Calu3 (cell line): Measurements from ENCODE around the gene SRP9. TPM values are rescaled to one million over a fixed set of nuclear protein-coding genes. Genes with fewer than 3 reads are reported as not detected.

Experiments used
- BruUV-seq: library from RNA; stranded (reverse); fragments of 400-500 nt; replicated peaks from 2 replicates; lab custom pipeline; 2021; lab: Mats Ljungman, UMichigan
- CTCF ChIA-PET: fragments of 300-600 bp; sonication (Branson Sonifier 250); formaldehyde crosslinking; loops from one replicate; lab custom pipeline; 2022; ENCODE audit warnings: antibody characterized with exemption; lab: Charles Lee
- DNase-seq: peaks from one replicate; pipeline ENCODE4 v3.0.0; 2022
- H3K27ac Mint-ChIP-seq: one replicate; pipeline ENCODE4 v1.8.0; 2022; ENCODE audit warnings: mixed read lengths; ENCODE audit not compliant: unreplicated experiment
- H3K27me3 Mint-ChIP-seq: one replicate; pipeline ENCODE4 v1.8.0; 2022; ENCODE audit warnings: mixed read lengths; ENCODE audit not compliant: unreplicated experiment
- H3K36me3 Mint-ChIP-seq: one replicate; pipeline ENCODE4 v1.8.0; 2022; ENCODE audit warnings: mild to moderate bottlenecking, moderate library complexity, mixed read lengths; ENCODE audit not compliant: insufficient read depth, unreplicated experiment
- H3K4me1 Mint-ChIP-seq: one replicate; pipeline ENCODE4 v1.8.0; 2022; ENCODE audit warnings: mild to moderate bottlenecking, low read depth, mixed read lengths; ENCODE audit not compliant: unreplicated experiment
- H3K4me3 Mint-ChIP-seq: one replicate; pipeline ENCODE4 v1.8.0; 2022; ENCODE audit warnings: mild to moderate bottlenecking, low read depth, moderate library complexity, mixed read lengths; ENCODE audit not compliant: unreplicated experiment
- H3K9me3 Mint-ChIP-seq: one replicate; pipeline ENCODE4 v1.8.0; 2022; ENCODE audit warnings: low read depth, mixed read lengths; ENCODE audit not compliant: unreplicated experiment
- CTCF ChIP-seq: fragments of 200-600 bp; IDR thresholded peaks from one replicate; pipeline ENCODE4 v1.8.0; 2022; ENCODE audit warnings: antibody characterized with exemption; ENCODE audit not compliant: unreplicated experiment
- intact Hi-C: fragments of 100-400 bp; cut with micrococcal nuclease; formaldehyde crosslinking; loops from one replicate; pipeline ENCODE4 v1.10.0; 2022; ENCODE audit not compliant: unreplicated experiment
- total RNA-seq: library from RNA; stranded (reverse); gene quantifications from 2 replicates; pipeline ENCODE4 v1.2.3, GENCODE V29; 2022

SRP9 gene
- total RNA-seq, 1 experiment from 2014 or later: 312 TPM

GRCh38 chr1:225735252-225736149 lies 42.1 kb upstream of the SRP9 start:
- peaks cover 29% of the 10 kb centered on the region for H3K4me1 Mint-ChIP-seq
- BruUV-seq: no TSS peak
- no peaks in the 10 kb centered on the region for H3K36me3 Mint-ChIP-seq
- CTCF ChIA-PET: interaction anchor here (0.6 to 2.3 kb wide), 3 partner anchors 11 to 37 kb away, joined by 5 to 14 read pairs (median 7); no protein-coding TSS in a partner anchor
- no peak overlapping the region for H3K27ac Mint-ChIP-seq
- peak; percentile 37 for DNase-seq
- no peak for TF ChIP-seq CTCF
- intact Hi-C loops: no loop called here
- H3K4me3 Mint-ChIP-seq: no peak overlapping the region
- no peaks in the 10 kb centered on the region for H3K9me3 Mint-ChIP-seq
- H3K27me3 Mint-ChIP-seq: no peaks in the 10 kb centered on the region

GRCh38 chr1:225736437-225737098 lies 41.1 kb upstream of the SRP9 start:
- H3K4me1 Mint-ChIP-seq: peaks cover 29% of the 10 kb centered on the region
- no peaks in the 10 kb centered on the region for H3K36me3 Mint-ChIP-seq
- CTCF ChIA-PET: interaction anchor here (0.6 to 2.3 kb wide), 5 partner anchors 10 to 57 kb away, joined by 3 to 14 read pairs (median 5); no protein-coding TSS in a partner anchor
- no peak overlapping the region for H3K27ac Mint-ChIP-seq
- no TSS peak for BruUV-seq
- H3K4me3 Mint-ChIP-seq: no peak overlapping the region
- no peak for DNase-seq
- intact Hi-C loops: no loop called here
- H3K9me3 Mint-ChIP-seq: no peaks in the 10 kb centered on the region
- no peaks in the 10 kb centered on the region for H3K27me3 Mint-ChIP-seq
- TF ChIP-seq CTCF: no peak

- H3K27ac Mint-ChIP-seq: no peak overlapping the region
- H3K9me3 Mint-ChIP-seq: no peaks in the 10 kb centered on the region
- no TSS peak for BruUV-seq
- CTCF ChIA-PET: interaction anchor here (0.5 to 2.3 kb wide), 6 partner anchors 10 to 152 kb away, joined by 3 to 14 read pairs (median 4); partner anchors contain the start of gene LEFTY1
- intact Hi-C loops: no loop called here
- H3K4me1 Mint-ChIP-seq: peaks cover 29% of the 10 kb centered on the region
- no peak overlapping the region for H3K4me3 Mint-ChIP-seq
- no peak for TF ChIP-seq CTCF
- peak; percentile 12 for DNase-seq
- no peaks in the 10 kb centered on the region for H3K27me3 Mint-ChIP-seq
- no peaks in the 10 kb centered on the region for H3K36me3 Mint-ChIP-seq
These were observed 40.5 kb upstream of the SRP9 start for GRCh38 chr1:225737161-225737560.

- Mint-ChIP-seq H3K4me1 (peaks cover 29% of the 10 kb centered on the region), H3K27ac (no peak overlapping the region), H3K4me3 (no peak overlapping the region), H3K9me3 (no peaks in the 10 kb centered on the region), H3K36me3 (peaks cover 3% of the 10 kb centered on the region), H3K27me3 (no peaks in the 10 kb centered on the region)
- BruUV-seq: no TSS peak
- no peak for TF ChIP-seq CTCF
- no peak for DNase-seq
- intact Hi-C loops: no loop called here
- CTCF ChIA-PET: interaction anchor here (0.7 to 0.9 kb wide), 3 partner anchors 8 to 507 kb away, joined by 3 to 4 read pairs (median 3); no protein-coding TSS in a partner anchor
These were observed 39.8 kb upstream of the SRP9 start for GRCh38 chr1:225737866-225738265.
